ENCODE measurements around the gene PANK1. TPM values are rescaled to one million over a fixed set of nuclear protein-coding genes. Genes with fewer than 3 reads are reported as not detected.

Gene PANK1
- total RNA-seq, 1 experiment from 2014 or later, result 33.2 TPM

DNA sequence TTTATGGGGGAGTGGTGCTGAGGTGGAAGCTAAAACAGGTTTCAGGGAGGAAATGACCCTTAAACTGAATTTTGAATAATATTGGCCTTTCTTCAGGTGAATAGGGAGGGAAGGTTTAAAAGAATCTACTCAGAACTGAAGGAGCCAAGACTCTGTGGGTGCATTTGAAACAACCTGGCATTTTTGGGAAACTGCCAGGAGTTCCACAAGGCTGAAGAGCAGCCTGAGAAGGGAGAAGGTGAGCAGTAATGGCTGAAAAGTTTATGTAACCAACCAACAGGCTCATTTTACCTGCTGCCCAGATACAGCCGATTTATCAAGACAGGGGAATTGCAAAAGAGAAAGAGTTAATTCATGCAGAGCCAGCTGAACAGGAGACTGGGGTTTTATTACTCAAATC is 4.0 kb upstream of the PANK1 start:
- Histone ChIP-seq H2BK15ac (ENCODE audit: low read depth, low read length) (no peak overlapping the region), H3K23me2 (ENCODE audit: insufficient read length, low read depth, low read length, poor library complexity, severe bottlenecking) (peaks cover 8% of the 10 kb centered on the region), H3K4me1 (ENCODE audit: insufficient read depth, low read length) (peaks cover 4% of the 10 kb centered on the region; the same call in 1 of the 2 replicates), H2BK12ac (ENCODE audit: insufficient read length, low read depth, low read length) (no peak overlapping the region), H3K79me1 (ENCODE audit: insufficient read depth, low read depth, low read length, poor library complexity, severe bottlenecking) (no peaks in the 10 kb centered on the region), H3K14ac (ENCODE audit: insufficient read depth, low read length) (no peak overlapping the region), H2BK5ac (ENCODE audit: insufficient read length, low read length) (no peak overlapping the region), H3K27ac (ENCODE audit: insufficient read length, low read depth, low read length) (no peak overlapping the region), H3K79me2 (ENCODE audit: insufficient read depth, low read length) (no peaks in the 10 kb centered on the region), H3K27me3 (ENCODE audit: insufficient read depth, low read length) (no peaks in the 10 kb centered on the region; the same call in 1 of the 2 replicates), H2AFZ (ENCODE audit: low read length) (no peak overlapping the region), H3K9me3 (ENCODE audit: control insufficient read depth, low read depth, low read length) (no peaks in the 10 kb centered on the region), H2BK120ac (ENCODE audit: low read depth, low read length, poor library complexity, severe bottlenecking) (no peak overlapping the region), H3T11ph (ENCODE audit: low read length) (no peak overlapping the region), H3K9ac (ENCODE audit: extremely low read depth, insufficient read length, low read length) (no peak overlapping the region), H2AK5ac (ENCODE audit: insufficient read length, low read length) (no peak overlapping the region), H2BK20ac (ENCODE audit: low read depth, low read length, poor library complexity, severe bottlenecking) (no peak overlapping the region), H3K18ac (ENCODE audit: insufficient read length, low read depth, low read length) (no peak overlapping the region), H3K23ac (ENCODE audit: insufficient read length, low read depth, low read length) (no peak overlapping the region), H3K4ac (ENCODE audit: low read depth, low read length) (no peak overlapping the region), H4K20me1 (ENCODE audit: control insufficient read depth, insufficient read depth, insufficient read length) (no peaks in the 10 kb centered on the region), H4K91ac (ENCODE audit: insufficient read length, low read depth, low read length) (no peak overlapping the region), H4K5ac (ENCODE audit: insufficient read length, low read depth, low read length) (no peak overlapping the region), H3K4me2 (ENCODE audit: insufficient read depth, insufficient read length, low read length) (no peak overlapping the region), H4K8ac (replicated peaks; ENCODE audit: insufficient read length, low read depth, low read length) (no peak overlapping the region), H3K56ac (ENCODE audit: insufficient read length, low read depth, low read length) (no peak overlapping the region)
- no CpG with 5 or more reads among the region's 1 CpG for WGBS (ENCODE audit: extremely low coverage, insufficient read length, low lambda C conversion rate)
- no peak overlapping the region for H3K4me3 Mint-ChIP-seq
- peaks cover 40 to 42% of the 10 kb centered on the region in 2 experiments for H3K4me1 Mint-ChIP-seq
- no peaks in the 10 kb centered on the region for H3K27me3 Mint-ChIP-seq (ENCODE audit: low read depth)
- peaks cover 0 to 4% of the 10 kb centered on the region in 2 experiments; a peak in 2 of 5 replicates for H3K9me3 Mint-ChIP-seq
- DNase-seq, result no peak
- TF ChIP-seq, protein P1, sequence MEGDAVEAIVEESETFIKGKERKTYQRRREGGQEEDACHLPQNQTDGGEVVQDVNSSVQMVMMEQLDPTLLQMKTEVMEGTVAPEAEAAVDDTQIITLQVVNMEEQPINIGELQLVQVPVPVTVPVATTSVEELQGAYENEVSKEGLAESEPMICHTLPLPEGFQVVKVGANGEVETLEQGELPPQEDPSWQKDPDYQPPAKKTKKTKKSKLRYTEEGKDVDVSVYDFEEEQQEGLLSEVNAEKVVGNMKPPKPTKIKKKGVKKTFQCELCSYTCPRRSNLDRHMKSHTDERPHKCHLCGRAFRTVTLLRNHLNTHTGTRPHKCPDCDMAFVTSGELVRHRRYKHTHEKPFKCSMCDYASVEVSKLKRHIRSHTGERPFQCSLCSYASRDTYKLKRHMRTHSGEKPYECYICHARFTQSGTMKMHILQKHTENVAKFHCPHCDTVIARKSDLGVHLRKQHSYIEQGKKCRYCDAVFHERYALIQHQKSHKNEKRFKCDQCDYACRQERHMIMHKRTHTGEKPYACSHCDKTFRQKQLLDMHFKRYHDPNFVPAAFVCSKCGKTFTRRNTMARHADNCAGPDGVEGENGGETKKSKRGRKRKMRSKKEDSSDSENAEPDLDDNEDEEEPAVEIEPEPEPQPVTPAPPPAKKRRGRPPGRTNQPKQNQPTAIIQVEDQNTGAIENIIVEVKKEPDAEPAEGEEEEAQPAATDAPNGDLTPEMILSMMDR (conservative IDR thresholded peaks at IDR 0.05), result no peak
- peaks cover 0 to 11% (median 10%) of the 10 kb centered on the region in 3 experiments; a peak in 5 of 7 replicates for H3K36me3 Mint-ChIP-seq (ENCODE audit: insufficient read depth in 1 of 3, low read depth in 3 of 3)
- no peak overlapping the region for H3K27ac Mint-ChIP-seq

Data from H9 (cell line).